NCI-H1048 (cell line): ENCODE results near the gene LMO2.

ENCODE experiments used
- DNase-seq: peaks from one replicate; lab custom pipeline; 2025; lab: John Stamatoyannopoulos, UW

The LMO2 gene

DNA sequence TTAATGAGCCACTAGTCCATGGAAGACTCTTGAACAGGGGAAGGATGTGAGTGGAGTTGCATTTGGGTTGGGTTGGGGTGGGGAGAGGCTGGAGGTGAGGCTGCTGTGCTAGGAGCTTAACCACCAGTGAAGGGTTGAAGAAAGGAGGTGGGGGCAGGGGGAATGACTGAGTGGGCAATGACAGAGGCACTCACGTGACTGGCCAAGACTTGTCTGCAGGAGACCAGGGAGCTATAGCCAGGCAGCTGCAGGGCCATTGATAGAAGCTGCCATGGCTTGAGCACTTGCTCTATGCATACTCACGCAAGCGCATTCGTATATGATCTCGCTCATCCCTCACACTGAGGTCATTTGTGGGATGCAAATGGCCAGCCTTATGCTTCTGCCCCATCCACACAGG lies 4.0 kb downstream of the LMO2 start:
- DNase-seq, result no peak

DNA sequence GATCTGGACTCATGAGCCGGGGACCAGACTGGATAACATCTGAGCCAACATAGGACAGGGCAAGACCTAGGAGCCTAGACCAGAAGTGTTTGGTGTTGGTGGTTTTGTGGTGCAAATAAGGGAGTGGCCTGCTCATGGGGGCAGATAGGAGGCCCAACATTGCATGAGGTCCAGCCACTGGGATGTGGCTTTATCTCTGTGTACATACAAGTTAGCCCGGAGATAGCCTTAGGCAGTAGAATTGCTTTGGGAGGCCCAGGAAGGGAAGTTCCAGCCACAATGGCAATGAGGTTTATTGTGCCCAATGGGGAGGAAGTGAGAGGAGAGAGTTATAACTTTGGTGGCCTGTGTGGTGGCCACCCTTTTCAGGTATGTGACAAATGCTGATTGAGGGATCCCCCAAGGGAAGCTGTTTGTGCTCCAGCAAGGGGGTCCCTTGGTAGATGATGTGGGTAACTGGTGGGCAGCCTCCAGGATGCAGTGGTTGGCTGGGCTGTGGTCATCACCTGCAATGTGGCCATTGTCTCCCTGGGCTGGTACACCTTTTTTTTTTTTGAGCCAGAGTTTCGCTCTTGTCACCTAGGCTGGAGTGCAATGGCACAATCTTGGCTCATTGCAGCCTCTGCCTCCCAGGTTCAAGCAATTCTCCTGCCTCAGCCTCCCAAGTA lies 6.4 kb downstream of the LMO2 start:
- no peak for DNase-seq

DNA sequence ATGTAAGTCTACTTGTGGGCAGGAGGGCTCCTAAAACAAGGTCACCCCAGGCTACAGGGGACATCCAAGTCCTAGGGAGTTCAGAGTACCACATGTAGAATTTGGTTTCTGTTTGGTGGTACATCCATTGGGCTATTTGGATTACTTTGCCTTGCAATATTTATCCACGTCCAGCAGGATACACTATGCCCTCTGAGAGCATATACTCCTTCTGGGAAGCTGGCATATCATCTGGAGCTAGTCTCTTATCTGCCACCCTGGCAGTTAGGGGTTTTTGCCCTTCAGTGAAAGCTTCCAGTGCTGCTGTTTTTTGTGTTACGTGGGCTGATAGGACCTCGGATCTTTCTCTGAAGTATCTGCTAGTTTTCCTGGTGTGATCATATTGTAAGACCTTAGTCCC lies 7.3 kb downstream of the LMO2 start:
- no peak for DNase-seq

DNA sequence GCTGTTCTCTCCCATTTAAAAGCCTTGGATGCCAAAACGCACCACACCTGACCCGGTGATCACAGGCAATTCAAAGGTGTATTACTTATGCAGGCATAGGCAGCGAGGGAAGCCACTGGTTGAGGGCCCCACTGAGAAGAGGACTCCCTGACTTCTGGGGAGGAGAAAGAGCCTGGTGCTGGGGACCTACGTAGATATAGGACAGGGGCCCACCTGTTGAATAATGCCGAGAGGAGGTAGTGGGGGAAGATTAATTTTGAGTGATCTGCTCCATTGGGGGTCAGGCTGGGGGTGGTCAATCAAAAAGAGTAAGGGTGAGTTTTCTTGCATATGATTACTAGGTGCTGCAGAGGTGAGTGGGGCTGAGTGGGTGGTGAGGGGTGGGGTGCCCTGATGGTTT lies 7.8 kb downstream of the LMO2 start:
- no peak for DNase-seq

DNA sequence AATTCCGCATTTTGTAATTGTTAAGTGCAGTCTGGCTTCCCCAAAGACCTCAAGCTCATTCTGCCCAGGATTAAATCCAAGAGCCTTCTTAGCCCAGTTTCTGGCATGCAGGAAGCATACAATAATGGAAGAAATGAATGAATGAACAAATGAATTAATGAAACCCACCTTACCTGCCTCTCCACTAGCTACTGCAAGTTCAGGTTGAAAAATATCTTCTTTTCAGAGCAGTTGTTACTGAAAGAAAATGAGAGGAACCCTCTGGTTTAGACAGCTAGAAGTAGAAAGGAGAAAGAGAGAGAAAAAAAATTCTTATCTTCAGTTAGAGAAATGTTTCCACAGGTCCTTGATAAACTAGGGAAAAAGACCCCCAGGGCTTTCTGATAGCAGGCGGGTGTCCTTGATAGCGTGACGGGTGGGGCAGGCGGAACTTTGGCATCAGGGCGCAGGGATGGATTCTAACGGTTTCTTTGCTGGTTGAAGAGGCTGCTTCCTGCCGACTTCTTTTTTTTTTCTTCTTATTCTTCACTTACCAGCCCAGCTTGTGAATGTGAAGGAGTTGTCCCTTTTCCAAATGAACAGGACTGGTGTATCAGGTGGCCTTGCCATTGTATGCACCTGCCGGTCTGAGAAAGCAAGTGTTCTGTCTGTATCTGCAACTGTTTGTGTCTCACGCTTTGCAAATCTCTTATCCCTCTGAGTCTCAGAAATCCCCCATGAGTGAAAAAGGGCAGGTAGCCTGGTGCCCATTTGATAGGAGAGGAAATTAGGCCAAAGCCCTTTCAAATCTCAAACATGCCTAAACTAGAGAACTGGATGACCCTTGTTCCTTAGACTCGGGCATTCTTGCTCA lies 10.0 kb downstream of the LMO2 start:
- DNase-seq, result no peak

DNA sequence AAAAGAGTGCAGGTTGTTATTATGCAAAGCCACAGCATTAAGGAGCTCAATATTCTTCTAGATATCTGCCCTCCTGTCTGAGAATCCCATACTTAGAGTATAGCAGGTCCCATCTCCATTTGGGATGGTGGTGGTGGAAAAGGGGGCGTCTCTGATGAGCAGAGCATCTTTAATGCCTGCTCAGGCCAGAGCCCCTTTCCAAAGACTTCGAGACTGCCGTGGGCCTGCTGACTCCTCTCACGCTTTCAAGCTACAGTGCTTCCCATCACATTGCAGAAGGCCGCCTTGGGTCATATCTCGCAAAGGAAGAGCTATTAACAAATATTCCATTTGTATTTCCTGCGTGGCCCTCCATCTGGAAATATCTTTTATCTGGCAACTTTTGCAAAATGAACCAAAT lies 10.9 kb downstream of the LMO2 start:
- no peak for DNase-seq

DNA sequence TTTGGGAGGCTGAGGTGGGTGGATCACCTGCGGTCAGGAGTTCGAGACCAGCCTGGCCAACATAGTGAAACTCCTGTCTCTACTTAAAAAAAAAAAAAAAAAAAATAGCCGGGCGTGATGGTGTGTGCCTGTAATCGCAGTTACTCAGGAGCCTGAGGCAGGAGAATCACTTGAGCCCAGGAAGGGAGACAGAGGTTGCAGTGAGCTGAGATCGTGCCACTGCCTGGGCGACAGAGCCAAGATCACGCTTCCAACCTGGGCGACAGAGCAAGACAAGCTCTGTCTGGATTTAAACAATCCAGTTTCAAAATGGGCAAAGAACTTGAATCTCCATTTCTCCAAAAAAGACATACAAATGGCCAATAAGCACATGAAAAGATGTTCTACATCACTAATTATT lies 12.5 kb downstream of the LMO2 start:
- no peak for DNase-seq

DNA sequence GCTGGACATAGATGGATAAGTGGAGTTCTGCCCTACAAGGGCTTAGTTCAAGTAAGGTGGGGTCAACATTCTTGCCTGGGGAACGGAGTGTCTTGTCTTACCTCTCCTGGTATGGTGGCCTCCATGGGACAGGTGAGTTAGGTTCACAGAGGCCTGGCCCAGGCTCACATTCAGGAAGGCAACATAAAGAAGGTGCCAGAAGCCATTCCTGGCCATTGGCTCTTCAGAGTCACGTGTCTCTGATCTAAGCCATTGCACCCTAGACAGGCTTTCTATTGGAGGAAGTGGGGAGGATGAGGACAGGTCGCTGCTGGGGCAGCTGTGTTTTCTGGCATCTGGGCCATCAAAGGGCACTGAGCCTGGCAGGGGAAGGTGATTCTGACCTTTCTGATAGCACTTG lies 14.8 kb downstream of the LMO2 start:
- DNase-seq, result no peak

DNA sequence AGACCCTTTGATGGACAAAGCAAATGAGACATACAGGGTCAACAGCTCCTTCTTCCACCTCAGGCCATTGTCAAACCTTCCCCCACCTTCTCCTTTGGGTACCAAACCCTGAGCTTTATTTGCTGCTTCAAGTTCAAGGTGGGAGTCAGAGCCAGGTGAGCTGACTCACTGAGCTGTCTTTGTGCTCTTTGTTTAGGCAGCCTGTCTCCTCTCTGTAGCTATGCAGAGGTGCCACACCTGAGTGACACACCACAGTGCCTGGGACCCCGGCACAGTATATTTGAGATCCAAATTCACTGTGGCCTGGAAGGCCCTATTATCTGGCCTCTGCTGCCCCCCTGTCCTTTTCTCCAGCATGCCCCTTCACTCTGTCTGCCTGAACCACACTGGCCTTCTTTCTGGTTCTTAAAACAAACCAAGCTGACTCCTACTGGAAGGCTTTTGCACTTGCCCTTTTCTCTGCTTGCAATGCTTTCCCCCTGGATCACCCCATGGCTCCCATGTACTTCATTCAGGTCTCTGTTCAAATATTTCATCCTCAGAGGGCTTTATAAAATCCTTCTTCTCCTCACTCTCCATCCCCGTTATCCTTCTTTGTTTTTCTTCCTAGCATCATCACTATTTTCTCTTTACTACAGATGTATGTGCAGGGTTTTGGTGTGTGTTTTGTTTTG lies 16.1 kb downstream of the LMO2 start:
- DNase-seq, result no peak

DNA sequence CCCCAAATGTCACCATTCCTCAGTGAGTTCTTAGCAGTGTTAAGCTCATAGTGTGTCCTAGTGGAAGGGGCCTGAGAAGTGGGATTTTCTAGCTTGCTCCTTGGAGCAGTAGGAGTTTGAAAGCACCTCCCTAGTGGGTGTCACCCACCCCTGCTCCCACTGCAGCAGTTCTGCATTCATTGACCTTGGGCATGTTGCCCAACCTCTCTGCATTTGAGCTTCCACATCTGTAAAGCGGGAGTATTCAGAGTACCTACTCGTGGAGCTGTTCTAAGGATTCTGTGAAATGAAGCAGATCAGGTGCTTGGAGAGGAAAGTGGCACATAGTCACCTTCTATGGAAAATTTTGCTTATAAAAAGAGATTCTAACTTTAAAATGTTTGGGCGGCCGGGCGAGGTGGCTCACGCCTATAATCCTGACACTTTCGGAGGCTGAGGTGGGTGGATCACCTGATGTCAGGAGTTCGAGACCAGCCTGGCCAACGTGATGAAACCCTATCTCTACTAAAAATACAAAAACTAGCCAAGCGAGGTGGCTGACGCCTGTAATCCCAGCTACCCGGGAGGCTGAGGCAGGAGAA lies 16.9 kb downstream of the LMO2 start:
- DNase-seq, result no peak

DNA sequence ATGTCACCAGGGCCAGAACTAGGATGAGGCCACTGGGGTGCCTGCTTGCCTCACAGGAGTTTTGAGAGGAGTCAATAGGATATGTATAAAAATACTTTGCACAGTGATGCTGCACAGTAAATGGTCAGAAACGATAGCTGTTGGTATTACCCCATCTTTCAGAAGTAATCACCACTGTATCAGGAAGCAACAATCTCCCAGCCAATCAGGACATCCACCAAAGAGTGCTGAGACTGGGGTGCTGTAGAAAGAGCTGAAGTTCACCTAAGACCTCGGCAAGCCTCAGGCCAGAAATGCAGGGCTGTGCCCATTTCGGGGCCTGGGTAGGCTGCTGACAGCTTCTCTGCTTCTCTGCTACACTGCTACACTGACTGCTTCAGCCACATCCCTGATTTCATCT lies 17.4 kb downstream of the LMO2 start:
- no peak for DNase-seq

DNA sequence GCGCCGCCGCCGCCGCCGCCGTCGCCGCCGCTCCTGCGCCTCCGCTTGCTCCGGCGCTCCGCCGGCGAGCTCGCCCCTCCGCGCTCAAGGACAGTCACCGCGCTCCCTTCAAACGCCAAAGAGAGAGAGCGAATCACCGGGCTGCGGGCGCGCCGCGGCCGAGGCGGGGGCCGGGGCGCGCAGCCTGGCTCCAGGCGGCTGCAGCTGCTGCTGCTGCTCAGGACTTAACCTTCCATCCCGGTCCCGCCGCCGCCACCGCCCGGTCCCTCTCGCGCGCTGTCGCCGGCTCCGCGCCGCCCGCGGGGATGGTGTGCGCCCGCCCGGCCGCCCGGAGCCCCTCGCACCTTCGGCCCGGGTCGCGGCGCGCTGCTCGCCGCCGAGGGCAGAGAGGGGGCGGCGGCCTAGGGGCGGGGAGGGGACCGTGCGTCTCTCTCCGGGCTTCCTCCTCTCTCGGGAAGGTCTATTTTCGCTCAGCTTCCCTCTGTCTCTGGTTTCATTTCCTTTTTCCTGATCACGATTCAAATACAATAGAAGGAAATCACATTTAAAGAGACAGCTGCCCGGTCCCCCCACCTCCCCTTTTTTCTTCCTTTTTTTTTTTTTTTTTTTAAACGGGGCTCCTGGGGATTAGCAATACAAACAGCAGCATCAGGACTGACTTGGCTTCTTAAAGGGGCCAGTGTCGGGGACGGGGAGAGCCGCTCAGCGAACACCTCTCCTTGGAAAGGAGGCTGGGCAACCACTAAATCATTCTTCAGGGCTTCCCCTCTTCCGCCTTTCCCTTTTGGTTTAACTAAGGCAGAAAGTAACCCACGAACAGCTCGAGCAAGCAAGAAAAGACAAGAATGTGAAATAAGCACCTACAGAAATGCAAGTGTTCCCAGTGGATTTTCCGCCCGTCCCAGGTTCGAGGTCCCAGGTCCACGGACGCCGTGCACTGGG lies 22.1 kb downstream of the LMO2 start:
- no peak for DNase-seq

DNA sequence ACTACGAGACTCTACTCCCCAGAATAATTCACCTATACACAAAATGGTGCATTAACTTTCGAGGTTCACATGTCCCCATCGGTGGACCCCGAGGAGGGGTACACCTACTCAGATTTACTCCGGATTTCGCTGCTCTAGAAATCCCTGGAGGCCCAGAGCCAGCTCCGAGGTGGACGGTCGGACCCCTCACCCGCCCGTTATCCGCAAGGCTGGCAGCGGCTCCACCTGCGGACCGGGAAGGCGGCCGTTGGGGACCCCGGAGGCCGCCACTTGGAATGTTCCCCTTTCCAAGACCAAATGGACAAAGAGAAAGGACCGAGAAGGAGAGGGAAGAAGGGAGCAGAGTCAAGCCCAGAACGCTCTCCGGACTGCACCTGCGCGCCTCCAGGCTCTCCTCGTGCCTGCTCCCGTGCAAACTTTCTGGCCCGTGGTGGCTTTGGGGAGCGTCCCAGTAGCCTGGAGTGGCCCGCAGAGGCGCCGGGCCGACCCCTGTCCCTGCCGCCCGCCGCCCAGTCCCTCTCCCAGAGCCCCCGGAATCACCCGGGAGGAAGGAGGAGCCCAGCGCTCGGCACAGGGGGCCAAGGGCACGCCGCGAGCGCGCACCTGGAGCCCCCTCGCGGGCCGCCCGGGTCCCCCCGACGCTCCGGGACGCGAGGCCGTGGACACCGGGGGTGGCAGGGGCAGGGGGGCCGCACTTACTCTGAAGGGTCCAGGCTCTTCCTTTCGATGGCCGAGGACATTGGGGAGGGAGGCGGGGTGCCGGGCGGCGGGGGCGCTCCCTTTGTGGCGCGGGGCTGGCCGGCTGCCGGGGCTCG lies 23.0 kb downstream of the LMO2 start:
- DNase-seq, result no peak

DNA sequence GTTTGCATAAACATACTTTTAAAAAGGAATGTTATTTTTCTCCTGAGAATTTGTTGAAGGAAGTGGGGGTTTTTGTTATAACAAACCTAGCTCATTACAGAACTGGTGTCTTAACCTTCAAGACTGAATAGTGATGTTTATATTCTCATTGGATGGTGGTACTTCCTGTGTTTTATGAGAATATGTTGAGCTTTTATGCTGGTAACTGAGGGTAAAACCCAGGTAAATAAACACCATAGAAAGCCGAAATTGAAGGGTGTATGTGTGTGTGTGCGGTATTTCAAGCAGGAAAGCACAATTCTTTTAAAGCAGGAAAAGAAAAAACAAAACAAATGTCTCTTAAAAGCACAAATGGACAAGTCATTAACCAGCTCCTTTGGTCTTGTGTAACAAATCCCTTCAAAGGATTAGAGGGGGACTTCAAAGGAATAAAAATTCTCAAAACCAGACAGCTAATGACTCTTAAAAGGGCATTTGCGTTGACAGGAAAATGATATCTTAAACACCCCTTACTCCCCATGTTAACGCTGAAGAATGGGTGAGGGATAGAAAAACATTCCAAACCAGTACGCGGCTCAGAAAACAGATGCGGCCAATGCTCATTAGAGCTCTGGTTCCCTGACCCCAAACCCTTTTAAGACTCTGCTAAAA lies 23.8 kb downstream of the LMO2 start:
- no peak for DNase-seq

DNA sequence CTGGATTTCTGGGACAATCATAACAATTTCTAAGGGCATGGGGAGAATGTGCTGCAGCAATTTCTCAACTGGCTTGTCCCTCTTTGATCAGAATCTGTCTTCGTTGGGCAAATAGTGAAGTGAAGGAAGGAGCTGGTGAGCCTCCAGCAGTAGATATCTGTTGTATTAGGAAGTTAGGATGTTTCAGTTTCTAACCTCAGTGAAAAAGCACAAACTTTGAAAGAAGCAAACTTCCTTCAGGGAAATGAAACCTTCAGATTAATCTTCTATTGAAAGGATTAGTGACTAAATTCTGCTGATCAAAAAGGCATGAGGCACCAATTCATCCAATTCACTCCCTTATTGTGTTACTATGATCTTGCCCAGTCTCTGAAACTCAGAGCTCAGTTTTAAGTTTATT lies 24.3 kb downstream of the LMO2 start:
- no peak for DNase-seq

DNA sequence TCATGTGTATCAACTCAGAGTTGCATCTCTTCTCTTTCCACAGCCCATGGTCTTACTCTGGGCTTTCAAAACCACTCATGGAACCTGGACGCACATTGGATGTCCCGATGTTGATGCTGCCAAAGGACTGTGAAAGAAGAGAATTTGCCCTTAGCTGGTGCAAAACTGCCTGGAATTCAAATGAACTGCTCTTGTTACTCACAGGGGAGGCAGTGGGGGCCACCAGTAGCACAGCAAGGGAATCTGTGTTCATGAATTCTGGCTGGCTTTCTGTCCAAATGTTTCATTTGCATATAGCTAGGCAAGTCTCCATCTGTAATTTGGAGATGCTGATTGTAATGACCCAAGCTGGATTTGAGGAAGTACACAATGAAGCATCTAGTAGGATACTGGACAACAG lies 24.9 kb downstream of the LMO2 start:
- DNase-seq, result no peak

DNA sequence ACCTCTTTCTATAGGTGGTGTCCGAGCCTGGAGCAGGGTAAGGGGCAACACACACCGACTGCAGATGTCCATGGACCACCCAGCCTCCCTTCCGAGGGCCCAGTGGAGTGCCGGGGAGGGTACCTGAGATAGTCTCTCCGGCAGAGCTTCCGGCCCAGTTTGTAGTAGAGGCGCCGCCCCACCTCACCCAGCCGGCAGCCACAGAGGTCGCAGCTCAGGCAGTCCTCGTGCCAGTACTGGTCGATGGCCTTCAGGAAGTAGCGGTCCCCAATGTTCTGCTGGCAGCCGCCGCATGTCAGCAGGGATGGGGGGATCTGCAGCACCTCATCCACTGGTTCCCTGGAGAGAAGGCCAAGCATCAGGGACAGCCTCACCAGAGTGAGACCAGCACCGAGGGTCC lies 27.4 kb downstream of the LMO2 start:
- DNase-seq, result no peak

DNA sequence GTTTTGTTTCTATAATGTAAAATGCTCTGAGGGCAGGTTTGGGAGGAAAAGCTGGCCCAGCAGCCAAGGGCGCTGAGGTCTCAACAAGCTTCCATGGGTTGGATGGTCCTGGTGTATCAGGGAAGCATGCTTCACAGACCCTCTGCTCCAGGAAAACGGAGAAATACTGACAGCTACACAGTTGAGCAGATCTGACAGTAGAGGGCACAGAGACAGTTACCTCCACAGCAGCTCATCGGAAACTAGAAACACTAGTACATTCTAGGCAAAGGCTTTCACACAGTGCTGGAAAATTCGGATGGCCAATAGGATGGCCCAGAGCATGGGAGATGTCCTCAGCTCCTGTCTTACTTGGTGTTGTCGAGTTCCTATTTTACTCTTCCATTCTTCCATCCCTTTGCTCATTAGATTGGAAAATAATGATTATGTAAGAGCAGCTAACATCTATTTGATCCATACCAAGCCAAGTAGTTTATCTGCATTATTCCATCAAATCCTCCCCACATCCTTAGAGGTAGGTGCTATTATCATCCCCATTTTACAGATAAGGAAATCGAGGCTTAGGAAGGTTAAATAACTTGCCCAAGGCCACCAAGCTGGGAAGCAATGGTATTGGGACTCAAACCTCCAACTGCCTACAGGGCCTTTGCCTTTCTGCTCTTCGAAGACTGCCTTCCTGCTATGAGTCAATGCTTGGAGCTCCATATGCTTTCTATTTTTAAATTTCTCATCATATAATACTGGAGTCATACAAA lies 28.3 kb downstream of the LMO2 start:
- no peak for DNase-seq

DNA sequence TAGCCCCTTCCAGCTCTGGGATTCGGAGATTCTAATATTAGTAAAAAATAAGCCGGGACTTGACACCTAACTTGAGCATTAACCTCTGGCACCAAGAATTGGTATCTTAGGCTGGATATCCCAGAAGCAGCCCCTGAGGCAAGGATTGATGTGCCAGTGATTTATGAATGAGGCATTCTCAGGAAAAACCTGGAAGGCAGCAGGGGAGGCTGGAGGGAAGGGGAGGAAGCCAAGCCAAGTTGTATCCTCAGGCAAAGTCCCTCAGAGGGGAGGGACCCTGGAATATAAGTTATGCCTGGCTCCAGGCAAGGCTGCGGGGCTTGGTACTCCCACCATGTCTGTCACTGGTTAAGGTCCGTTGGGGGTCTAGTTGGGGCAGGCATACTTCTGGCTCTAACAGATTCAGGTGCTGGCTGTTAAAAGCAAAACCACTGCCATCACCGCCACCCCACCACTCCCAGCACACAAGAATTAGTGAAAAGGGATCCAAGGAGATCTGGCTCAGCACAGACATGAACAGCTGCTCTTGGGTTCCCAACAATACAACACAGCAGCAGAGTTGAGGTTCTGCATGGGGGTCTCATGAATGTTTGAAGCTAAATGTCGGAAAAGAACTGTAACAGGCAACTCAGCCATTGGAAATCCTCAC lies 29.8 kb downstream of the LMO2 start:
- DNase-seq, result no peak
